NCI-H82 treated with DMSO at 0.1 percent for 48 hours (cell line): ENCODE data around the gene SERTAD1.

Experiments
- DNase-seq: peaks from one replicate; lab custom pipeline; 2025; ENCODE audit not compliant: unreplicated experiment; lab: John Stamatoyannopoulos, UW

Gene SERTAD1

DNA sequence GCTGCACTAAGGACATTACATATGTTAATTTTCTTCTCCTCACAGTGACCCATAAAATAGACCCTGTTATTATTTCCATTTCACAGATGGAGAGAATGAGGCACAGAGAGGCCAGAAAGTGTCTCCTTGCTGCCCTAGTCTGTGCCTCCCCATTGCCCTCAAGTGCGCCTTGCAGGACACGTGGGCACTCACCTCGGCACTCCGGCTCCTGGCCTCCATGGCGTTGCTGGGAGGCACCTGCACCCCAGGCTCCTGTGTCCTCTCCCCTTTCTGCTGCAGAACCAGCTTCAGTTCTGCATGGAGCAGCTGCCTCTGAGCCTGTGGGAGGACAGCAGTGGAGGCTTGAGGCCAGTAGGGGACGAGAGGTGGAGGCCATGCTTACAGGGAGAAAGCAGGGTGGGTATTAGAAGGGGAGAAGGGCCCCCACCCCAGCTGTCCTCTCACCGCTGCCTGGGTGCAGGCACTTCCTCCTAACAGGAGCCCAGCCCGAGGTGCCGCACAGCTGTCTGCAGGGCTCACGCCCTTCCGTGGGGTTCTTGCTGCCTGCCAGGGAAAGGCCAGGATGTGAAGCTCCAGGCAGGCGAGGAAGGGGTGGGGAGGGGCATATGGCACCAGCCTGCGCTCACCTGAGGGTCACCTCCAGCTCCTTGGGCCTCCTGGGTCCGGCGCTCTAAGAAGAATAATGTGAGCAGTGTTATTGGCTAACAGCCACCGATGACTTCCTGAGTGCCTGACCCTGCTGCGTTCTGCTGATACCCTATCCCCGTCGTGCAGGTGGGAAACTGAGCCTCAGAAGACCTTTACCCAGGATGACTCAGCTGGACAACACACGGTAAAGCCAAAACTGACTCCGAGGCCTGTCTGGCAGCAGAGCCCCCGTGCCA lies 17.8 kb downstream of the SERTAD1 start:
- no peak for DNase-seq

DNA sequence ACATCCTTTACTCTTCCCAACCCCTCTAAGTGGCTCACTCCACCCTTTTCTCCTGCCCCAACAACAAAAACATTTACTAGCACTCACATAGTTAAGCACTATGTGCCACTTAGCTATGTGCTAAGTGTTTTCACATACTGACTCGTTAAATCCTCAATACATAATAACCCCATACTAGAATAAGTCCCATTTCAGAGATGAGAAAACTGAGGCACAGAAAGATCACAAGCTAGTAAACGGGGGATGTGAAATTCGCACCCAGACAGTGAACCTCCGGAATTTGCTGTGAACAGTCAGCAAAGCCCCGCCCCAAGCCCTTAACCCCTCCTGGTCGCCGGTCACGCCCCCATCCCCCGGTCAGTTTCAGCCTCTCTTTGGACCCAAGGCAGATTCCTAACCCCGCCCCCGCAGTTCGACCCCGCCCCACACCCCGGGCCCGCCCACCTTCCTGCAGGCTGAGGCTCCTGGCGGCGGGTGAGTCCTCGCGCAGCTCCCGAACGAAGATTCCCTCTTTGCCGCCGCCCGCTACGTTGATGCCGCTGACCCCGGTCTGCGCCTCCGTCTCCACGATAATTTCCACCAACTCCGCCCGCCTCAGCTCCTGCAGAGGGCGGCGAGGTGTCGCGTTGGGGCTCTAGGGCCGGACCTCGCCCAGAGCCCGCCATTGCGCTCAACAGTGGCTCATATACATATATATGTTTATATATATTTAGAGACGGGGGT lies 22.4 kb downstream of the SERTAD1 start:
- peak; percentile 80 for DNase-seq

DNA sequence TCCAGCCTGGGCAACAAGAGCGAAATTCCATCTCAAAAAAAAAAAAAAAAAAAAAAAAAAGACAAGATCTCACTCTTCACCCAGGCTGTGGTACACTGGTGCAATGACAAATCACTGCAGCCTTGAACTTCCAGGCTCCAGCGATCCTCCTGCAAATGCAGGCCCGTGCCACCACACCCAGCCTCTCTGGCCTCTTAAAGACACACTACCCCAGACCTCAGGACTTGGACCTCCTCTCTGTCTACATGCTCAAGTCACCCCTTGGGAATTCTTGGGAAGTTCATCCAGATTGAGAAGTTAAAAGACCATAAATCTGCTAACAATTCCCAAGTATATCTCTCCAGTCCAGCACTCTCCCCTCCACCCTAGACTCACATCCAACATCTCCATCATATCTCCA lies 25.2 kb downstream of the SERTAD1 start:
- no peak for DNase-seq

DNA sequence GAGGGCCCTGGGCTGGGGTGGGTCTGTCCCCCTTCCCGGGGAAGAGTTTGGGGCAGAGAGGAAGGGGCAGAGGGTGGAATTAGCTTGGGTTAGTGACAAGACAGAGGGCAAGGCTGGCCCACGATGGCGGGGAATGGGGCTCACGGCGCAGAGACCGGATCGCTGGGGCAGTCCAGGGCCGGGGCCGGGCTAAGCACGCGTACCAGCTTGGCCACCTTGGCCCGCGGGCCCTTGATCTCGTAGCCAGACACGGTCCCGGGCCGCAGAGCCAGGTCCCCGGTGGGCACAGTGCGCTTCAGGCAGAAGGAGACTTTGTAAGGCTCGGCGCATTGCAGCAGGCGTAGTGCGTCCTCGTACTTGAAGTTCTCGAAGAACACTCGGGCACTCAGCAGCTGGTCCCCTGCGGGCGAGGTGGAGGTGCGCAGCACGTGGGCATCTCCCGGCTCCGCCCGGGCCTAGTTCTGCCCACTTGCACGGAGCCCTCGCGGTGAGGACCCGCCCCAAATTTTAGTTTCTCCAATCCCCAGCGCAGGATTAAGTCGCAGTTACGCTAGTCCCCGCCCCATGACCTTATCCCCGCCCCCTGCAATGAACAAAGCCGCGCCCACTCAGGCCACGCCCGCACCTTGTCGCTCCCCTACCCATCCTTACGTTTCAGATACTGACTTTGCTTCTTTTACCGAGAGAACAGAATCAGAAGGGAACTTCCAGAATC lies 27.2 kb downstream of the SERTAD1 start:
- peak; percentile 80 for DNase-seq

DNA sequence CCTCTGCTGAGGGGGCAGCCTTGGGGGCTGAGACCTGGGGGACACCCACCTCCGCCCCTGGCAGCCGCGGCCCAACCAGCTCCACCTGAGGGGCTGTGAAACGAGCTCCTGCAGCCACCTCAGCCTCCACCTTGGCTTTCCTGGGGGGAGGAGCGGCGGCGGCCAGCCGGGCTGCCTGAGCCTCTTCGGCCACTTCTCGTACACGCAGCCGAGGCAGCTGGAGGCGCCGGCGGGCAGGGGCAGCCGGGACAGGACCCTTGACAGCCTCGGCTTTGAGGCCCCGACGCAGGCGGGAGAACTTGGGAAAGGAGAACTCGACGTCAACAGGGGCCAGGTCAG lies 28.3 kb downstream of the SERTAD1 start:
- DNase-seq, result no peak

DNA sequence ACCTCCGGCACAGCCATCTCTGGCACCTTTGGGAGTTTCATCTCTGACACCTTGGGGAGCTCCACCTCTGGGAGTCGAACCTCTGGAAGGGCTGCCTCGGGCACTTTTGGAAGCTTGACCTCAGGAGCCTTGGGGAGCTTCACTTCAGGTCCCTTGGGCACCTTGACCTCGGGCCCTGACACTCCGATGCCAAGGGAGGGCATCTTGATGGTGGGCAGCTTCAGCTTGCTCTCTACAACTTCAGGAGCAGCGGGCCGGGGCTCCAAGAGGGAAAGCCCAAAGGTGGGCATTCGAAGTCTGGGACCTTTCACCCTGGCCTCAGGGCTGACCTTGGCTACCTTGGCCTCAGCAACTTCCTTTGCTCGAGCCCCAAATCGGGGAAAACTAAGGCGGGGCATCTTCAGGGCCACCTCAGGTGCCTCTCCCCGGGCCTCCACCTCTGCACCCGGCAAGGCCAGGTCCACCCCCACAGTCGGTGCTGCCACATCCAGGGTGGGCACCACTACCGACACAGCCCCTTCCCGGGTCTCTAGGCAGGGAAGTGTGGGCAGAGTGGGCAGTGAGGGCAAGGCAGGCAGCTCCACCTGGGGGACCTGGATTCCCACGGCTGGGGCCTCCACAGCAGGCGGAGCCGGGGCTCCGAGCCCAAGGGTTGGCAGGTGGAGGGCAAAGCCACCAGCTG lies 28.8 kb downstream of the SERTAD1 start:
- DNase-seq, result no peak

DNA sequence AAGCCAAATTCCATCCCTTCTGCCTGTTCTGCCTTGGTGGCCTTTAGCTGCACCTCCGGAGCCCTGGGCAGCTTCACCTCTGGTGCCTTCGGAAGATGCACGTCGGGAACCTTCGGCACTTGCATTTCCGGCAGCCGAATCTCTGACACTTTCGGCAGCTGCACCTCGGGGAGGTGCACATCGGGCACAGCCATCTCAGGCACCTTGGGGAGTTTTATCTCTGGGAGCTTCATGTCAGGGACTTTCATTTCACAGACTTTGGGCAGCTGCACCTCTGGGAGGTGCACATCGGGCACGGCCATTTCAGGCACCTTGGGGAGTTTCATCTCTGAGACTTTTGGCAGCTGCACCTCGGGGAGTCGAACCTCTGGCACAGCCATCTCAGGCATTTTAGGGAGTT lies 29.8 kb downstream of the SERTAD1 start:
- no peak for DNase-seq

DNA sequence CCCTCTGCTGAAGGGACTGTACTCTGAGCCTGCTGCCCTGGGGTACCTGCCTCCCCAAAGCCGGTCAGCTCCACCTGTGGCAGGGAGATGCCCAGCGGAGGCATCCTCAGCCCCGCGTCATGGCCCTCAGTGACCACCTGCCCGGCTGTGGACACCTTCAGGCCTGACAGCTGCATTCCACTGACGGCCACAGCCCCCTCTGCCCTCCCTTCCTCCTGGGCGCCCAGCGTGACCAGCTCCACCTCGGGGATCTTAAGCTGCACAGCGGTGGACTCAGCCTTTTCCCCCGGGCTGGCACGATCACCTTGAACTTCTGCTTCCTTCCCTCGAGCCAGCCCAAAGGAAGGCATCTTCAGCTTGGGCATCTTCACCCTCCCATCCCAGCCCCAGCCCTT lies 31.0 kb downstream of the SERTAD1 start:
- DNase-seq, result no peak

DNA sequence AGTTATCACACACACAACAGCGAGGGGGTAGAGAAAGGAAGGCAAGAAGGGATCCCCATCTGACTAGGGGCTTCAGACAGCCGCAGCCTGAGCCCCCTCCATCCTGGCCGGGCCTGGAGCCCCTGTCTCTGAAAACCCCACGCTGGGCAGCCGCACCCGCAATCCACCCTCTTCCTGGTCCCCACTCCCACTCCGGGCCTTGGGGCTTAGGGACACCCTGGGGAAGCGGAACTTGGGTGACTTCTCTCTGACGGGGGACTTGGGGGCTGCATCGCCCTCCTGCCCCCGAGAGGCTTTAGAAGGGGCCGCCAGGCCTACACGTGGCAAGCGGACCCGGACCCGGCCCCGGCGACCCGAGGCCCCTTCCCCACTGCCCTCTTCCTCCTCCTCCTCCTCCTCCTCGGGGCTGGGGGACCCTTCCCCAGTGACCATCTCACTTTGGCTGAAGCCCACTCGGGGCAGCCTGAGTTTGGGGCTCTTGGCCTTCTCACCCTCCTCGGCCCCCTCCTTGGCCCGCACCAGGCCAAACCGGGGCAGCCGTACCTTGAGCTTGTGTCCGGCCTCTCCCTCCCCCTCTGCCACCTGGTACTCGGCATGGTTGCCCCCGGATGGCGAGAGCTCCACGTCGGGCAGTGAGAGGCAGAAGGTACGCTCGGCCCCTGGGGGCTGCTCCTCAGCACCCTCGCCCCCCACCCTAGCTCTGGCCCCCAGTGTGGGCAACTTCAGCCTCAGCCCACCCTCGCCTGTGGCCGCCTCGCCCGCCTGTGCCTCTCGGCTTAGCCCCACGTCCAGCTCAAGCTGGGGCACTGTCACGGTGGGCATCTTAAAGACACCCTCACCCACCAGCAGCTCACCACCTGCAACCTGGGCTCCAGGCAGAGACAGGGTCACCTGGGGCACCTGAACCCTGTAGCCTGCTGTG lies 31.6 kb downstream of the SERTAD1 start:
- no peak for DNase-seq

DNA sequence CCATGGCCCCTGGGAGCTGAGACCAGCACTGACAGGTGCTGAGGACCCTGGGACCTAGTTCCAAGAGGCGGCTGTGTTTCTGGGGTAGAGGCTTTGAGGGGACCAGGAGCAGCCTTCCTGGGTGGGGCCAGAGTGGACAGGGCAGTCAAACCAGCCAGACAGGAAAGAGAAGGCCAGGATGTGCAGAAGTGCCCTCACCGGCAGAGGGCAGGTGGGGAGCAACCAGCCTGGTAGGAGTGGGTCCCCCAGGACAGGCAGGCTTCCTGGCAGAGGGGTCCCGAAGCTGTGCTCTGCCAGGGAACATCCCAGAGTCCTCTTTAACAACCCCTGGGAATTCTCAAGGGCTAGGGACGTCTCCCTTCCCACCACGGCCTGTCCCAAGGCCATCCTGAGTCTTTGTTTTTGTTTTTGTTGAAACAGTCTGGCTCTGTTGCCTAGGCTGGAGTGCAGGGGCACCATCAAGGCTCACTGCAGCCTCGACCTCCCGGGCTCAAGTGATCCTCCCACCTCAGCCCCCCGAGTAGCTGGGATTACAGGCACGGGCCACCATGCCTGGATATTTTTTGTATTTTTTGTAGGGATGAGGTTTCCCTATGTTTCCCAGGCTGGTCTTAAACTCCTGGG lies 32.8 kb downstream of the SERTAD1 start:
- no peak for DNase-seq

DNA sequence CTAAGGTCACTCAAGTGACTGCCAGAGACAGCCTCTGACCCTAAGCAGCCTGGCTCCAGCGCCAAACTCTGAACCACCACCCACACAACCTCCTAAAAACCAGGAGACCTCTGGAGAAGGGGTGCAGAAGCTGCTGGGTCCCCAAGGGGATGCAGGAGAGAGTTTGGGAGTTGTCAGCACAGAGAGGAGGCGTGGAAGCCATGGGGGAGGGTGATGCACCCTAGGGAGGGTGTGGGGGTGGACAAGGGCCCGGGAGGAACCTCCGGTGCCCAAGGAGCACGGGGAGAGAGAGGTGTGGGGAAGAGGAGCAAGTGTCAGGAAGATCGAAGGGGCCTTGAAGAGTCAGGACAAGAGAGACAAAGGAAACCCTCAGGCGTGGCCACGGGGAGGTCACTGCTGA lies 33.7 kb downstream of the SERTAD1 start:
- DNase-seq, result no peak

DNA sequence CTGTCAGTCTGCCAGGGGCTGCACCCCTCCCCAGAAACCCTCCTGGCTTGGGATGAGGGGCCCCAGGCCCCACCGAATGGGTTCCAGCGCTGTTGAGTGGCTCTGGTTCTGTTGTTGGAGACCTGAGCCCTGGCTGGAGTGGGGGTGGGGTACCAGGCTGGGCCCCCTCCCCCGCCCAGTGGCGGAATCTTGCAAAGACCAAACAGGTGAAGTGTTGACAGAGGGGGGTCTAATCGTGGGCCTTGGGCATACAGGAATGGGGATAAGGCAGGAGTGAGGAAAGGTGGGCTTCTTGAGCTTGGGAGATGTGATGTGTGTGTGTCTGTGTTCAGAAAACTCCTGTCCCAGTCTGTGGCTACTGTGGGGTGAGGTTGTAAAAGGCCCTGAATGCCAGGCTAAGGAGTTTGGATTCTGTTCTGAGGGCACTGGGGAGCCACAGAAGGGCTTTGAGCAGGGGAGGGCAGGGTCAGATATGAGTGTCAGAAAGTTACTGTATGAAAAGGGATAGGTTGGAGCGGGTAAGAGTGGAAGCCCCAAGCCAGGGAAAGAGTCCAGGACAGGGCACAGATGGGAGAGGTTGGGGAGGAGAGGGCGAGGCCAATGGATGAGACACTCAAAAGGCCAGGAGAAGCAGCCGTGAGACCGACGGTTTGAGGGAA lies 35.6 kb downstream of the SERTAD1 start, which contains the start of gene HIPK4:
HIPK4 (minus strand) TSS at position 98 of the 659 bp plus-strand sequence. CDS start 279 bp downstream, outside the sequence.
- no peak for DNase-seq

DNA sequence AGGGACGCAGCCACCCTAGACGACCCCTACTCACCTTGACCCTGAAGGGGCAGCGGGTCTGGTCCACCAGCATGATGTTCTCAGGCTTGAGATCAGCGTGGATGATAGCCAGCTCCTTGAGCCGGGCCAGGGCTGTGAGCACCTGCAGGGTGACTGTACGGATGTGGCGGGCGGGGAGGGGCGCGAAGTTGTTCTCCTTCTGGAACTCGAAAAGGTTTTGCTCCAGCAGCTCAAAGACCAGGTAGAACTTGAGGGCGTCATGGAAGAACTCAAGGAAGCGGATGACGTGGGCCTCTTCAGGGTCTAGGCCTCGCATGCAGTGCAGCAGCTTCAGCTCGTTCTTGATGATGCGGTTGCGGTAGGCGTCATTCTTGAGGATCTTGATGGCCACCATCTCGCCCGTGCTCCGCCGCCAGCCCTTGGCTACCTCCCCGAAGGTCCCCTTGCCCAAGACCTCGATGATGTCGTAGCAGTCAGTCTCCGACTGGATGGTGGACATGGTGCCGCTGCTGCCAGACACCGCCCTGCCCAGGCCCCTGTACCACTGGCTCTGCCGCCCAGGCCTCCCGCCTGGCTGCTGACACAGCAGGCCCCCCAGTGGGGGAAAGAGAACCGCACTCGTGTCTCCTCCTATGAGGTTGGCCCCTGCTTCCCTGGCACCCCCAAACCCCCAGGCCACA lies 36.2 kb downstream of the SERTAD1 start:
- no peak for DNase-seq

DNA sequence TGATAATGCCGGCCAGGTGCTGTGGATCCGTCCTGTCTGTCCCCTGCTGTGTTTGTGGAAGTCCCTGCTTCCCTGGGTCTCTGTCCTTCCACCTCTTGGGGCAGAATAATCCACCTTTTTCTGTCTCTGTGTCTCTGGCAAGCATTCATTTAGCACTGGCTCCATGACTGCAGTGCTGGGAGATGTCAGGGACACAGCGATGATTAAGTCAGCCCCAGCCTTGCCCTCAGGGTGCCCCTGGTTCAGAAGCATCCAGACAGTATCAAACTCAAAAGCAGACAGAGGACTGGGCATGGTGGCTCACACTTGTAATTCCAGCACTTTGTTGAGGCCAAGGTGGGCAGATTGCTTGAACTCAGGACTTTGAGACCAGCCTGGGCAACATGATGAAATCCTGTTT lies 37.3 kb downstream of the SERTAD1 start:
- no peak for DNase-seq

DNA sequence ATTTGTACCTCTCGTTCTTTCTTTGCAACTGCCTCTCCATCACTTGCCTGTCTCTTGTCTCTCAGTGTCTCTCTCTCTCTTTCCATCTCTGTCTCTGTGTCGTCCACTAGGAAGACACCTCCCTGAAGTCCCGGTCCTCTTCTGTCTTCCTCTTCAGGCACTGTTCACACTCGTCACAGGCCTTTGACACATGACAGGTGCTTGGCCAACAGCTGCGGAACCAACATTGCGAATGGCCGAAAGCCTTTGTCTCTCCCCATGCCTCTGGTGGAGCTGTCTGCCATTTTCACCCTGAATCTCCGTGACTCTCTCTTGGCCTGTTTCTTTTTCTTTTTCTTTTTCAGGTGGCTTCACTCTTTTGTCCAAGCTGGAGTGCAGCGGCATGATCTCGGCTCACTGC lies 38.6 kb downstream of the SERTAD1 start:
- DNase-seq, result no peak

DNA sequence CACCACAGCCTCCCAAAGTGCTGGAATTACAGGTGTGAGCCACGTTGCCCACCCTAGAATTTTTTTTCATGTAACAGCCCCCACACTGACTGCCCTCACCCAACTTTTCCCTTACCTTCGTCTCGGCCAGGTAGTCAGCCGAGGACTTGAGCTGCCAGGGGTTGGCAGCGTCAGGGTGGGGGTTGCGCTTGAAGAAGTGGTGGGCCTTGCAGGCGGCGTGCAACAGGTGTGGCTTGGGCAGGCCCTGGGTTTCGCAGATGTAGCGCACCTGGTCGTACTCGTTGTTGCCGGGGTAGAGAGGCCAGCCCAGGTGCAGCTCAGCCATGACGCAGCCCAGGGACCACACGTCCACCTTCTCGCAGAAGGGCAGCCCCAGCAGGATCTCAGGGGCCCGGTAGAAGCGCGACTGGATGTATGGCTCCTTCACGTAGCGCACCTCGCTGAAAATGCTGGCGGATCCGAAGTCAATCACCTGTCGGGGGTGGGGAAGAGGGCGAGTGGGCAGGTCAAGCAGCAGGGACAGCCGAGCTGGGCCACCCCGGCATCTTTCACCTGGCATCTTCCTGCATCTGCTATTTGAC lies 42.0 kb downstream of the SERTAD1 start:
- no peak for DNase-seq

DNA sequence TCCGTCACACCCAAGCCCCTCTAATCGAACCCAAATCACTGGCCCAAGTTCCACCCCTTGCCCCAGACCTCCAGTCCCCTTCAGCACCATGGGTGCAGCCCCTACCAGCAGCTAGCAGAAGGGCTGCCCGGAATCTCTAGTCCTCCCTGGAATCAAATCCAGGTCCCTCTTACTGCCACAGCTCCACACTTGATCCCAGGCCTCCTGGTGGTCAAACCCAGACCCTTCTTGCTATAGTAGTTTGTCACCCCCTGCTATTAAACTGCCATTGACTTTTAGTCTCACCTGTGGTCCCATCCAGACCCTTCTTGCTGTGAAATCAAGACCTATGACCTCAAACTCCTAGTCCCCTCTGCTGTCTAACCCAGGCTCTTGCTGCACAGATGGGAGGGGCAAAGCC lies 44.5 kb downstream of the SERTAD1 start:
- no peak for DNase-seq
